ENCODE data around the gene TCERG1L.

DNA sequence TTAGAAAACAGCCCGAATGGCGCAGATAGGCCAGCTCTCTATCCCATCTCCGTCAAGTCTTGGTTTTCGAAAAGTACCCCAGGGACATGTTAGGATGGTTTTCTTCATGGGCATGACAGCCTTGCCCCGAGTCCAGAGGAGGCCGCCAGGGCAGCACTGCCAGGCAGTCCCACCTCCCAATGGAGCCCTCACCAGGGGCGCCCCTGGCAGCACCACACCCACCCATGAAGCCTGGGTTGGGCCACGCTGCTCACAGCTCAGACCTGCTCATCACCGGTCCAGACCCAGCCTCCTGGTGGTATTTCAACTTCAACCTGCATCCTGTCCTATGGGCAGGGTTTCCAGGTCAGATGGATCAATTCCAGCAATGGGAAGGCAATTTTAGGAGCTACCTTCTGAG lies 53.3 kb downstream of the TCERG1L start:
- no peak for TF ChIP-seq TAF1 (IDR thresholded peaks at IDR 0.05; ENCODE audit: borderline replicate concordance, low read depth, low read length)
- TF ChIP-seq POLR2A (IDR thresholded peaks at IDR 0.05; ENCODE audit: low read depth, low read length): no peak
